GM12872 (cell line): Measurements from ENCODE around the gene LITAF.

Source experiments
- TF ChIP-seq, protein P1 (sequence below): IDR thresholded peaks from 3 replicates; pipeline ENCODE4 v1.5.1; 2011; ENCODE audit warnings: low read depth, mild to moderate bottlenecking, low read length, moderate library complexity; ENCODE audit not compliant: insufficient read depth

LITAF gene

DNA sequence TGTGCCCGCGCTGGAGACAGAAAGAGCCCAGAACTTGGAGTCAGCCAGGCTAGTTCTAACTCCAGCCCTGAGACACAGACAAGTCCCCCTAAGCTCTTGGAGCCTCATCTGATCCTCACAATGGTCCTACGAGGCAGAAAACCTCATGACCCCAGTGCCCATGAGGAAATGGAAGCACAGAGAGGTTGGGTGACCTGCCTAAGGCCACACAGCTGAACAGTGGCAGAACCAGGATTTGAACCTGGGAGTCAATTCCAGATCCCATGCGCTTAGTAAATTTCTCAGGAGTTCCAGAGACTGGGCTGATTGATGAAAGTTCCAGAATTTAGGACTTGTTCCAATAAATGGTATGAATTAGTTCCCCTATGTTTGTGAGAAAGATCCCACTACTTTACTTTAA lies 39.0 kb upstream of the LITAF start:
- TF ChIP-seq, protein P1, sequence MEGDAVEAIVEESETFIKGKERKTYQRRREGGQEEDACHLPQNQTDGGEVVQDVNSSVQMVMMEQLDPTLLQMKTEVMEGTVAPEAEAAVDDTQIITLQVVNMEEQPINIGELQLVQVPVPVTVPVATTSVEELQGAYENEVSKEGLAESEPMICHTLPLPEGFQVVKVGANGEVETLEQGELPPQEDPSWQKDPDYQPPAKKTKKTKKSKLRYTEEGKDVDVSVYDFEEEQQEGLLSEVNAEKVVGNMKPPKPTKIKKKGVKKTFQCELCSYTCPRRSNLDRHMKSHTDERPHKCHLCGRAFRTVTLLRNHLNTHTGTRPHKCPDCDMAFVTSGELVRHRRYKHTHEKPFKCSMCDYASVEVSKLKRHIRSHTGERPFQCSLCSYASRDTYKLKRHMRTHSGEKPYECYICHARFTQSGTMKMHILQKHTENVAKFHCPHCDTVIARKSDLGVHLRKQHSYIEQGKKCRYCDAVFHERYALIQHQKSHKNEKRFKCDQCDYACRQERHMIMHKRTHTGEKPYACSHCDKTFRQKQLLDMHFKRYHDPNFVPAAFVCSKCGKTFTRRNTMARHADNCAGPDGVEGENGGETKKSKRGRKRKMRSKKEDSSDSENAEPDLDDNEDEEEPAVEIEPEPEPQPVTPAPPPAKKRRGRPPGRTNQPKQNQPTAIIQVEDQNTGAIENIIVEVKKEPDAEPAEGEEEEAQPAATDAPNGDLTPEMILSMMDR: no peak

DNA sequence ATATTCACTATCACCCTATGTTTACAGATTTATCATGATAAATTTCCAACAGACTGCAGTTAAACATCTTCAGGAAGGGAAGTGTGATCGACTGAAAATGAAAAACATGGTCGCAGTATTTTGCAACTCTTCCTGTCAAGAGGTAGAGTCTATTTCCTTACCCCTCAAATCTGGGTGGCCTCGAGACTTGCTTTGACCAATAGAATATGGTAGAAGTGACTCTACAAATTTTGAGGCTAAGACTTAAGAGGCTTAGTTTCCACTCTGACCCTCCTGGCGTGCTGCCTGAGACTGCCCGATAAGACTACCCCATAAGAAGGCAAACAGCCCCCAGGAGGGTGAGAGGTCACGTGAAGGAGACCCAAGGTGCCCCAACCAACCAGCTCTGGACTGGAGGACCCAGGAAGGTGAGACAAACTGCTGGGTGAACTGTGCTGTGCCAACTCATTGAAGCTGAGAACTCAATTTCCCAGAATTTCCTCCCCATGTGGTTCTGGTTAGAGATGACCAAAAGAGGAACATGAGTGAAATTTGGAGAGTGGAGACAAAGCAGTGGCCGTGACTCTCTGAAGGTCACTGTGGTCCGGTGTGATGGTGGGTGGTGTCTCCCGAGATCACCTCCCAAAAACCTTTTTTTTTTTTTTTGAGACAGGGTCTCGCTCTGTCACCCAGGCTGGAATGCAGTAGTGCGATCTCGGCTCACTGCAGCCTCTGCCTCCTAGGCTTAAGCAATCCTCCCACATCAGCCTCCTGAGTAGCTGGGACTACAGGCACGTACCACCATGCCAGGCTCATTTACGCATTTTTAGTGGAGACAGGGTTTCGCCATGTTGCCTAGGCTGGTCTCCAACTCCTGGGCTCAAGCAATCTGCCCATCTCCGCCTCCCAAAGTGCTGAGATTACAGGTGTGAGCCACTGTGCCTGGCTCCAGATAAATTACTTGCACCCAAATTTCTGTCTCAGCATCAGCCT lies 38.2 kb upstream of the LITAF start:
- TF ChIP-seq, protein P1: no peak

DNA sequence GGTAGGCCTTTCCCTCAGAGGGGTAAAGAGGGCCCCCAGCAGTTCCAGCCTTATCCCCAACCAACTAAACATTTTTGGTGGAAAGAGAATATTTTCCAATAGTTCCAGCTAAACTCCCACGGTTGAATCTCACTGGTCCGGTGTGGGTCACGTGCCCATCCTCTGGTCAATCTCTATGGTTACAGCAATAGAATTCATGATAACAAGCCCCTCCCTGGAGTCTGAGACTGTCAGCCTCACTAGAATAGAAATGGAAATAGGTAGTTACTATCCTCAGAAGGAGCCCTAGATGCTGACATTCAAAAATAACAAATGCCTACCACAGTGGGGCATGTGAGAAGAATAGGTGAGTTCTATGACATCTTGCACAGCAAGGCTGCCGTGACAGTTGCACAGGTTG lies 37.5 kb upstream of the LITAF start:
- TF ChIP-seq, protein P1: no peak

DNA sequence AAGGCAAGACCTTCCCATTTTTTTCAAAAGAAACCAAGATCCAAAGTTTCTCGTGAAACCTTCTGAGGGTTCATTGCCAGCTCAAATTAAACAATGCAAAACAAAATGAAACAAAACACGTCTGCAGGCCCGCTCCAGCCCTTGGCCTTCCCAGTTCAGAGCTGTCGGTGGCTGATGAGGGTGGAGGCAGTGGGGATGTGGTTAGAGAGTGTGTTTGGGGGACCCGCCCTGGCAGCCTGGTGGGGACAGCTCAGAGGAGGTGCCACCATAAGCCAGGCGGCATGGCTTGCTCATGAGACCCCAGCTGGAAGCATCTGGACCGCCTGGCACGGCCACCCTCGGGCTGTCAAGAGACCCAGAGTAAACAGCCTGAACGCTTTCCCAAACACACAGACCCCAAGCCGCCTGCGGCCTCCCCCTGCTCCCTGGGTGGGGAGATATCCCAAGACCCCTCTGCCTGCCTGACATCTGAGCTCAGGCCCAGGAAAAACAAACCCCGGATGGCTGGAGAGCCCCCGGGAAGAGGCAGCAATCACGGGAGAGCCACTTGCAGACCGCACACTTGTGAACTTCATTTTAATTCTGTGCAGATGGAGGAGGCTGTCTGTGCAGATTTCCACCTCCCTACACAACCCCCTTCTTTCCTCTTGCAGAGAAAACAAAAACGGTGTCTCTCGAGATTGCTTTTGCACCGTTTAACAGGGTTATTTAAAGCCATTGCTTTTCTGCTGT lies 35.4 kb upstream of the LITAF start:
- TF ChIP-seq, protein P1: no peak

DNA sequence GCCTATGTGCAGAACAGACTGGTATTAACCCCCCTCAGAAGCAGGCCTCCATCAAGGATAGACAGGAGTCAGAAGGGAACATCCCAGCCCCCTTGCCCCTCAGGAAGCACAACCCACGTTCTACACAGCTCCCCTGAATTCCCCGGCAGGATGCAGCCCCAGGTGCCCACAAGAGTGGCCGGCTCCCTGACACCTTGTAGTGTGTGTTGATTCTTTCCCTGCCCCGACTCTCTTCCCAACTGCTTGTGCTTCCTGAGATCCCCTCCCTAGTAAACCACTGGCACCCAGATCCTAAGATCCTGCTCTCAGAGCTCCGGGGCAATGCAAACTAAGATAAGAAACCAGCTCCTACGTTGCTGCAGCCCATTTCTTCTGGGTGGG lies 34.8 kb upstream of the LITAF start:
- TF ChIP-seq, protein P1: no peak

DNA sequence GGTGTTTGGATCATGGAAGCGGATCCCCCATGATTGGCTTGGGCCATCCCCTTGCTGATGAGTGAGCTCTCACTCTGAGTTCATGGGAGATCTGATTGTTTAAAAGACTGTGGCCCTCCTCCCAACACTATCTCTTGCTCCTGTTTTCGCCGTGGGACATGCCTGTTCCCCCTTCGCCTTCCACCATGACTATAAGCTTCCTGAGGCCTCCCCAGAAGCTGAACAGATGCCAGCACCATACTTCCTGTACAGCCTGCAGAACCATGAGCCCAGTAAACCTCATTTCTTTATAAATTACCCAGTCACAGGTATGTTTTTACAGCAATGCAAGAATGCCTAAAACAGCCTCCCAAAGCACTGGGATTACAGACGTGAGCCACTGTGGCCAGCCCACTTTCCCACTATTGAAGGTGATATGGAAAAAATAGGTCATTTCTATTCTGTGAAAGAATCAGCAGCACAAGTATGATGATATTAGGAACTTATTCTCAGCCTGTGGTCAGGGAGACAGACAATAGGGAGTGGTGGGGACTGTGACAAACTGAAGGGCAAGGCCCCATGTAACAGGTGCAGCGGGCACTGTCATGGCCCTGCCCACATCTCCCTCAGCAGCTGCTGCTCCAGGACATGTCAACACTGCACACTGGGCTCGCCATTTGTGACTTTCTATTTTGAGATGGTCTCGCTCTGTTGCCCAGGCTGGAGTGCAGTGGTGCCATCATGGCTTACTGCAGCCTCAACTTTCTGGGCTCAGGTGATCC lies 33.7 kb upstream of the LITAF start:
- TF ChIP-seq, protein P1: no peak
